T-cell (primary cell): ENCODE data around the gene KIAA1217. TPM values are rescaled to one million over a fixed set of nuclear protein-coding genes. Genes with fewer than 3 reads are reported as not detected.

ENCODE experiments used
- ATAC-seq, 4 experiments: fragments of 200-7000 bp in 3 of 4; fragments of 150-1000 bp in 1 of 4; cut with Tn5 transposase; replicated peaks in 1 of 4; 1 replicate in 3 of 4; 2 replicates in 1 of 4; pipeline ENCODE4 v1.10.0; 2021; ENCODE audit warnings: moderate library complexity in 3 of 4, mild to moderate bottlenecking in 2 of 4, moderate number of reproducible peaks in 1 of 4
- CTCF ChIA-PET, 2 donors: fragments of 300-600 bp; sonication (Branson Sonifier 250); formaldehyde crosslinking; loops; one replicate each; lab custom pipeline; 2022; ENCODE audit warnings: antibody characterized with exemption in 2 of 2; lab: Charles Lee
- POLR2A ChIA-PET, 2 donors: fragments of 300-600 bp; sonication (Branson Sonifier 250); formaldehyde crosslinking; loops; one replicate each; lab custom pipeline; 2022; ENCODE audit warnings: antibody characterized with exemption in 2 of 2; lab: Charles Lee
- DNase-seq, 35 experiments: peaks; one replicate each; pipeline versions ENCODE4 v3.0.0 to v3.0.0-alpha.2; 2013 to 2023
- H3K27ac ChIP-seq: one replicate; pipeline ENCODE4 v1.5.1; 2013; ENCODE audit warnings: low read length
- H3K27me3 ChIP-seq, 2 experiments: replicated peaks in 1 of 2; 1 replicate in 1 of 2; 2 replicates in 1 of 2; pipeline versions ENCODE4 v1.6.1 to v1.7.0; 2013; ENCODE audit warnings: low read length in 1 of 2, mixed read lengths in 1 of 2; ENCODE audit not compliant: control insufficient read depth in 2 of 2, insufficient read depth in 2 of 2; ENCODE audit errors: extremely low read depth in 1 of 2
- H3K36me3 ChIP-seq, 2 donors: 1 replicate in 1 of 2; 2 replicates in 1 of 2; pipeline versions ENCODE4 v1.6.1 to v1.7.0; 2013; ENCODE audit warnings: low read length in 1 of 2; ENCODE audit not compliant: control insufficient read depth in 2 of 2, insufficient read depth in 1 of 2; ENCODE audit errors: extremely low read depth in 1 of 2
- H3K4me1 ChIP-seq, 2 experiments: 1 replicate in 1 of 2; 2 replicates in 1 of 2; pipeline versions ENCODE4 v1.6.1 to v1.7.0; 2013; ENCODE audit warnings: low read length in 2 of 2, mixed read lengths in 1 of 2; ENCODE audit not compliant: insufficient read depth in 2 of 2, control insufficient read depth in 1 of 2; ENCODE audit errors: extremely low read depth in 1 of 2
- H3K4me3 ChIP-seq, 2 donors: 1 replicate in 1 of 2; 2 replicates in 1 of 2; pipeline versions ENCODE4 v1.5.1 to v1.7.0; 2013; ENCODE audit warnings: mild to moderate bottlenecking in 2 of 2, low read length in 1 of 2, moderate library complexity in 1 of 2; ENCODE audit not compliant: control insufficient read depth in 1 of 2; ENCODE audit errors: extremely low read depth in 1 of 2
- H3K9me3 ChIP-seq: 2 replicates; pipeline ENCODE4 v1.7.0; 2013
- H3K27ac Mint-ChIP-seq, 2 donors: one replicate each; pipeline ENCODE4 v1.8.0; 2020 to 2021; ENCODE audit warnings: mild to moderate bottlenecking in 2 of 2, mixed read lengths in 2 of 2
- H3K27me3 Mint-ChIP-seq, 2 donors: one replicate each; pipeline ENCODE4 v1.8.0; 2021 to 2022; ENCODE audit warnings: mixed read lengths in 2 of 2
- H3K36me3 Mint-ChIP-seq: one replicate; pipeline ENCODE4 v1.8.0; 2021; ENCODE audit warnings: mixed read lengths
- H3K4me1 Mint-ChIP-seq, 3 donors: one replicate each; pipeline ENCODE4 v1.8.0; 2020 to 2022; ENCODE audit warnings: mixed read lengths in 3 of 3, mild to moderate bottlenecking in 1 of 3
- H3K4me3 Mint-ChIP-seq, 3 donors: one replicate each; pipeline ENCODE4 v1.8.0; 2020 to 2022; ENCODE audit warnings: mild to moderate bottlenecking in 3 of 3, mixed read lengths in 3 of 3, moderate library complexity in 3 of 3
- H3K9me3 Mint-ChIP-seq, 3 donors: one replicate each; pipeline ENCODE4 v1.8.0; 2020 to 2022; ENCODE audit warnings: mixed read lengths in 3 of 3
- WGBS: methylation state at CpG from one replicate; pipeline ENCODE4 v1.1.5; 2013; ENCODE audit warnings: missing lambda C conversion rate; ENCODE audit not compliant: insufficient coverage; 5-methylcytosine and 5-hydroxymethylcytosine counted together
- total RNA-seq, 35 experiments: library from RNA in 6 of 35; stranded (reverse) in 6 of 35; fragments of 120-200 nt in 1 of 35; gene quantifications; one replicate each; pipeline versions ENCODE4 v1.2.1 to v1.2.4 and lab custom pipeline; 2013 to 2026

The KIAA1217 gene
- total RNA-seq, 5 donors from 2014 or later (not counting 1 experiment from before 2014, with no cell fraction given), result 0.12 to 1.2 (median 0.66) TPM; not detected in 1

GRCh38 chr10:24172909-24173308, 36.0 kb upstream of the KIAA1217 start:
- Mint-ChIP-seq H3K36me3 (no peaks in the 10 kb centered on the region), H3K9me3 (peaks cover 0 to 10% (median 2%) of the 10 kb centered on the region in 3 donors), H3K27me3 (no peaks in the 10 kb centered on the region), H3K27ac (no peak overlapping the region), H3K4me1 (no peaks in the 10 kb centered on the region), H3K4me3 (no peak overlapping the region)
- Histone ChIP-seq H3K4me3 (no peak overlapping the region), H3K36me3 (no peaks in the 10 kb centered on the region), H3K4me1 (no peaks in the 10 kb centered on the region), H3K9me3 (no peaks in the 10 kb centered on the region), H3K27ac (no peak overlapping the region), H3K27me3 (no peaks in the 10 kb centered on the region)
- ChIA-PET POLR2A (no interaction called here), CTCF (no interaction called here)
- no CpG with 5 or more reads among the region's 3 CpGs for WGBS
- ATAC-seq (no peak), DNase-seq (no peak)

- WGBS, result no CpG with 5 or more reads among the region's 2 CpGs
- ATAC-seq (no peak), DNase-seq (no peak)
- Mint-ChIP-seq H3K4me3 (no peak overlapping the region), H3K27me3 (no peaks in the 10 kb centered on the region), H3K4me1 (no peaks in the 10 kb centered on the region), H3K9me3 (peaks cover 2 to 10% (median 5%) of the 10 kb centered on the region in 3 donors), H3K27ac (no peak overlapping the region), H3K36me3 (no peaks in the 10 kb centered on the region)
- ChIA-PET CTCF (interaction anchor here in 1 of 2 donors (0.6 kb wide), 1 partner anchor 37 kb away, joined by 14 read pairs; no protein-coding TSS in a partner anchor), POLR2A (no interaction called here)
- no peaks in the 10 kb centered on the region for H3K4me1 ChIP-seq
- H3K27ac ChIP-seq, result no peak overlapping the region
- no peaks in the 10 kb centered on the region for H3K9me3 ChIP-seq
- no peaks in the 10 kb centered on the region for H3K27me3 ChIP-seq
- H3K4me3 ChIP-seq, result no peak overlapping the region
- H3K36me3 ChIP-seq, result no peaks in the 10 kb centered on the region
Measured at GRCh38 chr10:24174014-24174413, 34.9 kb upstream of the KIAA1217 start.

GRCh38 chr10:24176658-24177057, 32.3 kb upstream of the KIAA1217 start:
- H3K4me1 Mint-ChIP-seq, result no peaks in the 10 kb centered on the region
- Histone ChIP-seq H3K36me3 (no peaks in the 10 kb centered on the region), H3K4me1 (no peaks in the 10 kb centered on the region), H3K9me3 (no peaks in the 10 kb centered on the region), H3K27ac (no peak overlapping the region), H3K27me3 (no peaks in the 10 kb centered on the region), H3K4me3 (no peak overlapping the region)
- H3K9me3 Mint-ChIP-seq, result peaks cover 2 to 25% (median 21%) of the 10 kb centered on the region in 3 donors
- ATAC-seq, result no peak
- no peaks in the 10 kb centered on the region for H3K36me3 Mint-ChIP-seq
- H3K27me3 Mint-ChIP-seq, result peaks cover 0 to 11% of the 10 kb centered on the region in 2 donors
- no peak for DNase-seq
- WGBS, result 87% methylated on average over 15 of the region's 19 CpGs
- no peak overlapping the region for H3K27ac Mint-ChIP-seq
- no peak overlapping the region for H3K4me3 Mint-ChIP-seq
- ChIA-PET CTCF (no interaction called here), POLR2A (no interaction called here)

GRCh38 chr10:24177636-24178035, 31.3 kb upstream of the KIAA1217 start:
- Histone ChIP-seq H3K27ac (no peak overlapping the region), H3K27me3 (no peaks in the 10 kb centered on the region), H3K4me3 (no peak overlapping the region), H3K9me3 (no peaks in the 10 kb centered on the region), H3K36me3 (no peaks in the 10 kb centered on the region), H3K4me1 (no peaks in the 10 kb centered on the region)
- no peak overlapping the region for H3K27ac Mint-ChIP-seq
- H3K36me3 Mint-ChIP-seq, result no peaks in the 10 kb centered on the region
- ATAC-seq (no peak), DNase-seq (no peak)
- CTCF ChIA-PET, result no interaction called here
- H3K27me3 Mint-ChIP-seq, result peaks cover 0 to 11% of the 10 kb centered on the region in 2 donors
- POLR2A ChIA-PET, result no interaction called here
- peaks cover 2 to 25% (median 21%) of the 10 kb centered on the region in 3 donors for H3K9me3 Mint-ChIP-seq
- no peaks in the 10 kb centered on the region for H3K4me1 Mint-ChIP-seq
- no peak overlapping the region for H3K4me3 Mint-ChIP-seq

- H3K36me3 Mint-ChIP-seq, result no peaks in the 10 kb centered on the region
- Histone ChIP-seq H3K27me3 (no peaks in the 10 kb centered on the region), H3K36me3 (no peaks in the 10 kb centered on the region), H3K4me1 (no peaks in the 10 kb centered on the region), H3K27ac (no peak overlapping the region), H3K9me3 (no peaks in the 10 kb centered on the region), H3K4me3 (no peak overlapping the region)
- peaks cover 0 to 21% (median 15%) of the 10 kb centered on the region in 3 donors for H3K9me3 Mint-ChIP-seq
- ChIA-PET CTCF (no interaction called here), POLR2A (no interaction called here)
- H3K27ac Mint-ChIP-seq, result no peak overlapping the region
- H3K4me3 Mint-ChIP-seq, result no peak overlapping the region
- no peaks in the 10 kb centered on the region for H3K4me1 Mint-ChIP-seq
- ATAC-seq (no peak), DNase-seq (no peak)
- 70% methylated on average over 1 of the region's 2 CpGs for WGBS
- H3K27me3 Mint-ChIP-seq, result peaks cover 0 to 11% of the 10 kb centered on the region in 2 donors
Measured at GRCh38 chr10:24180891-24181290, 28.0 kb upstream of the KIAA1217 start.

- no peak for ATAC-seq
Measured at GRCh38 chr10:24184455-24184854, 24.5 kb upstream of the KIAA1217 start.

GRCh38 chr10:24193330-24193729, 15.6 kb upstream of the KIAA1217 start:
- Mint-ChIP-seq H3K27me3 (peaks cover 4 to 6% of the 10 kb centered on the region in 2 donors), H3K4me3 (no peak overlapping the region), H3K4me1 (no peaks in the 10 kb centered on the region), H3K27ac (no peak overlapping the region), H3K9me3 (no peaks in the 10 kb centered on the region), H3K36me3 (no peaks in the 10 kb centered on the region)
- no peaks in the 10 kb centered on the region for H3K36me3 ChIP-seq
- H3K9me3 ChIP-seq, result no peaks in the 10 kb centered on the region
- ATAC-seq, result no peak
- no peak overlapping the region for H3K4me3 ChIP-seq
- no peak overlapping the region for H3K27ac ChIP-seq
- POLR2A ChIA-PET, result no interaction called here
- CTCF ChIA-PET, result interaction anchor here (0.5 to 1.1 kb wide), 4 partner anchors 664 to 1036 kb away, joined by 3 to 4 read pairs (median 4); no protein-coding TSS in a partner anchor
- peaks cover 0 to 3% of the 10 kb centered on the region in 2 experiments for H3K27me3 ChIP-seq
- H3K4me1 ChIP-seq, result no peaks in the 10 kb centered on the region
- no peak for DNase-seq
- WGBS, result no CpG with 5 or more reads among the region's 5 CpGs

More at GRCh38 chr10:24184455-24184854, 24.5 kb upstream of the KIAA1217 start:
- Histone ChIP-seq H3K36me3 (no peaks in the 10 kb centered on the region), H3K4me3 (no peak overlapping the region), H3K4me1 (no peaks in the 10 kb centered on the region), H3K27ac (no peak overlapping the region), H3K9me3 (no peaks in the 10 kb centered on the region), H3K27me3 (peaks cover 0 to 2% of the 10 kb centered on the region in 2 experiments)
- H3K27ac Mint-ChIP-seq, result no peak overlapping the region
- no peak for DNase-seq
- ChIA-PET CTCF (no interaction called here), POLR2A (no interaction called here)
- H3K36me3 Mint-ChIP-seq, result no peaks in the 10 kb centered on the region
- no peak overlapping the region for H3K4me3 Mint-ChIP-seq
- peaks cover 0 to 18% (median 14%) of the 10 kb centered on the region in 3 donors for H3K9me3 Mint-ChIP-seq
- H3K27me3 Mint-ChIP-seq, result peaks cover 11 to 18% of the 10 kb centered on the region in 2 donors
- no CpG with 5 or more reads among the region's 1 CpG for WGBS
- no peaks in the 10 kb centered on the region for H3K4me1 Mint-ChIP-seq
